SK-N-SH treated with all-trans-retinoic acid at 6 μM for 48 hours (cell line): ENCODE results near the gene LAPTM5.

ENCODE experiments used
- ARNTL ChIP-seq: fragments of 450-650 bp; formaldehyde crosslinking; IDR thresholded peaks from 2 replicates; pipeline ENCODE4 v1.5.0; 2020; ENCODE audit warnings: low read depth, mild to moderate bottlenecking, moderate library complexity, borderline replicate concordance
- TOX ChIP-seq: fragments of 250-450 bp; sonication (Bioruptor Pico); IDR thresholded peaks from 2 replicates; pipeline ENCODE4 v1.8.0; 2021; ENCODE audit warnings: mild to moderate bottlenecking, moderate library complexity, borderline replicate concordance
- ZFP3 ChIP-seq: fragments of 250-450 bp; sonication (Bioruptor Pico); IDR thresholded peaks from 2 replicates; pipeline ENCODE4 v1.5.0; 2020; ENCODE audit warnings: mild to moderate bottlenecking, moderate library complexity
- ZFP30 ChIP-seq: fragments of 450-650 bp; formaldehyde crosslinking; IDR thresholded peaks from 2 replicates; pipeline ENCODE4 v1.5.0; 2022; ENCODE audit warnings: mild to moderate bottlenecking, moderate library complexity
- ZNF565 ChIP-seq: fragments of 450-650 bp; formaldehyde crosslinking; conservative IDR thresholded peaks from 2 replicates; pipeline ENCODE4 v1.5.0; 2020; ENCODE audit warnings: low read depth, mild to moderate bottlenecking, moderate library complexity
- TF ChIP-seq, protein P1 (sequence below): fragments of 250-450 bp; sonication (Bioruptor Pico); IDR thresholded peaks from 2 replicates; pipeline ENCODE4 v1.5.1; 2021; ENCODE audit warnings: mild to moderate bottlenecking, moderate library complexity
- TF ChIP-seq, protein P2 (sequence below): fragments of 250-450 bp; sonication (Bioruptor Pico); IDR thresholded peaks from 2 replicates; pipeline ENCODE4 v1.5.1; 2020; ENCODE audit warnings: low read depth, mild to moderate bottlenecking, moderate library complexity
- TF ChIP-seq, protein P3 (sequence below): fragments of 250-450 bp; sonication (Bioruptor Pico); IDR thresholded peaks from 2 replicates; pipeline ENCODE4 v1.8.0; 2021; ENCODE audit warnings: low read depth, mild to moderate bottlenecking, moderate library complexity, borderline replicate concordance

DNA sequence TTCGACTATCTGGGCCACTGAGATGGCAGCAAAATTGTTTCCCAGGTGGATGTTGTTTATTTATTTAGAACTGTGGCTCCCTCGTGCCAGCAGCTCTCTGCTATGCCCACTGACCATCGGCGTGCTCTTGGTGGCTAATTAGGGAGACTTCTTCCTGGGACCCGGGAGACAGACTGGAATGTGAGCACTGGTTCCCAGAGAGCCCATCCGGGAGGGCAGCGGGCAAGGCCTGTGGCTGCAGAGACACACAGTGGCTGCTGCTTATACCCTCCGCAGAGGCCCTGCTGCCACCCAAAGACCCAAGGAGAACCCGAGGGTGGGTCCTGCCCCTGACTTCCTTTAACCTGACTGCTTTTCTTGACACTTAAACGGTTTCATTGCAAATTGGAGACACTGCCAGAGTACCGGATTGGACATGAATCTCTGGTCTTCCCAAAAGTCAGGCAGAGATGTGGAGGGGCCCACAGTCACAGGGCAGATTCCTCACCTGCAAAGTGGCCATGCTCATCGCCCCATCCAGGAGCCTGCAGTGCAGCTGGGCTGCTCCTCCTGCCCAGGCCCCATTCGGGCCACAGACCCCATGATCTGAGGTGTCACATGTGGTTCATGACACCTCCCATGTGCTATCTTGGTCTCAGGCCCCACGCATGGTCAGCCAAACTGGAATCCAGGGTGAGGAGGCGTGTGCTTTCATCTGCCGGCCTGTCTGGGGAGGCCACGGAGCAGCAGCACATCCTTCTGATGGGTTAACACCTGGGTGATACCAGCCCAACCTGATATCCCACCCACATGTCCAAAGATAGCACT is 28.5 kb downstream of the LAPTM5 start:
- TF ChIP-seq ZFP3 (CRISPR knock-in tag), result no peak
- no peak for TF ChIP-seq TOX (CRISPR knock-in tag)
- TF ChIP-seq, protein P1, sequence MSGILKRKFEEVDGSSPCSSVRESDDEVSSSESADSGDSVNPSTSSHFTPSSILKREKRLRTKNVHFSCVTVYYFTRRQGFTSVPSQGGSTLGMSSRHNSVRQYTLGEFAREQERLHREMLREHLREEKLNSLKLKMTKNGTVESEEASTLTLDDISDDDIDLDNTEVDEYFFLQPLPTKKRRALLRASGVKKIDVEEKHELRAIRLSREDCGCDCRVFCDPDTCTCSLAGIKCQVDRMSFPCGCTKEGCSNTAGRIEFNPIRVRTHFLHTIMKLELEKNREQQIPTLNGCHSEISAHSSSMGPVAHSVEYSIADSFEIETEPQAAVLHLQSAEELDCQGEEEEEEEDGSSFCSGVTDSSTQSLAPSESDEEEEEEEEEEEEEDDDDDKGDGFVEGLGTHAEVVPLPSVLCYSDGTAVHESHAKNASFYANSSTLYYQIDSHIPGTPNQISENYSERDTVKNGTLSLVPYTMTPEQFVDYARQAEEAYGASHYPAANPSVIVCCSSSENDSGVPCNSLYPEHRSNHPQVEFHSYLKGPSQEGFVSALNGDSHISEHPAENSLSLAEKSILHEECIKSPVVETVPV, result no peak
- no peak for TF ChIP-seq ARNTL (CRISPR knock-in tag)
- TF ChIP-seq, protein P2, sequence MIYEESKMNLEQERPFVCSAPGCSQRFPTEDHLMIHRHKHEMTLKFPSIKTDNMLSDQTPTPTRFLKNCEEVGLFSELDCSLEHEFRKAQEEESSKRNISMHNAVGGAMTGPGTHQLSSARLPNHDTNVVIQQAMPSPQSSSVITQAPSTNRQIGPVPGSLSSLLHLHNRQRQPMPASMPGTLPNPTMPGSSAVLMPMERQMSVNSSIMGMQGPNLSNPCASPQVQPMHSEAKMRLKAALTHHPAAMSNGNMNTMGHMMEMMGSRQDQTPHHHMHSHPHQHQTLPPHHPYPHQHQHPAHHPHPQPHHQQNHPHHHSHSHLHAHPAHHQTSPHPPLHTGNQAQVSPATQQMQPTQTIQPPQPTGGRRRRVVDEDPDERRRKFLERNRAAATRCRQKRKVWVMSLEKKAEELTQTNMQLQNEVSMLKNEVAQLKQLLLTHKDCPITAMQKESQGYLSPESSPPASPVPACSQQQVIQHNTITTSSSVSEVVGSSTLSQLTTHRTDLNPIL (CRISPR knock-in tag), result no peak
- TF ChIP-seq, protein P3, sequence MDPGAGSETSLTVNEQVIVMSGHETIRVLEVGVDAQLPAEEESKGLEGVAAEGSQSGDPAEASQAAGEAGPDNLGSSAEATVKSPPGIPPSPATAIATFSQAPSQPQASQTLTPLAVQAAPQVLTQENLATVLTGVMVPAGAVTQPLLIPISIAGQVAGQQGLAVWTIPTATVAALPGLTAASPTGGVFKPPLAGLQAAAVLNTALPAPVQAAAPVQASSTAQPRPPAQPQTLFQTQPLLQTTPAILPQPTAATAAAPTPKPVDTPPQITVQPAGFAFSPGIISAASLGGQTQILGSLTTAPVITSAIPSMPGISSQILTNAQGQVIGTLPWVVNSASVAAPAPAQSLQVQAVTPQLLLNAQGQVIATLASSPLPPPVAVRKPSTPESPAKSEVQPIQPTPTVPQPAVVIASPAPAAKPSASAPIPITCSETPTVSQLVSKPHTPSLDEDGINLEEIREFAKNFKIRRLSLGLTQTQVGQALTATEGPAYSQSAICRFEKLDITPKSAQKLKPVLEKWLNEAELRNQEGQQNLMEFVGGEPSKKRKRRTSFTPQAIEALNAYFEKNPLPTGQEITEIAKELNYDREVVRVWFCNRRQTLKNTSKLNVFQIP, result no peak
- TF ChIP-seq ZNF565, result no peak
- no peak for TF ChIP-seq ZFP30 (CRISPR knock-in tag)
